ENCODE results near the gene ABR.

DNA sequence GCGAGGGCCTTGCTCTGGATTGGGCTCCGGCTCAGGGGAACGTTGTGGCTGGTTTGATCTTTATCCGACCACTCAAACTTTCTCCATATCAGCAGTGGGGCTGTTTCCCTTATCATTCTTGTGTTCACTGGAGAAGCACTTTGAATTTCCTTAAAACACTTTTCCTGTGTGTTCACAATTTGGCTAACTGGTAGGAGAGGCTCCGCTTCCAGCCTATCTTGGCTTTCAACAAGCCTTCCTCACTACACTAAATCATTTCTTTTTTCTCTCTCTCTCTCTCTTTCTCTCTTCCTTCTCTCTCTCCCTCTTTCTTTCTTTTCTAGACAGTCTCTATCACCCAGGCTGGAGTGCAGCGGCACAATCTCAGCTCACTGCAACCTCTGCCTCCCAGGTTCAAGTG lies 43.0 kb downstream of the ABR start:
- TF ChIP-seq, protein P1, sequence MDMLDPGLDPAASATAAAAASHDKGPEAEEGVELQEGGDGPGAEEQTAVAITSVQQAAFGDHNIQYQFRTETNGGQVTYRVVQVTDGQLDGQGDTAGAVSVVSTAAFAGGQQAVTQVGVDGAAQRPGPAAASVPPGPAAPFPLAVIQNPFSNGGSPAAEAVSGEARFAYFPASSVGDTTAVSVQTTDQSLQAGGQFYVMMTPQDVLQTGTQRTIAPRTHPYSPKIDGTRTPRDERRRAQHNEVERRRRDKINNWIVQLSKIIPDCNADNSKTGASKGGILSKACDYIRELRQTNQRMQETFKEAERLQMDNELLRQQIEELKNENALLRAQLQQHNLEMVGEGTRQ (IDR thresholded peaks at IDR 0.05) = no peak
- TF ChIP-seq PHF8 (IDR thresholded peaks at IDR 0.05; ENCODE audit: borderline replicate concordance, low read depth) = no peak
- TF ChIP-seq, protein P2, sequence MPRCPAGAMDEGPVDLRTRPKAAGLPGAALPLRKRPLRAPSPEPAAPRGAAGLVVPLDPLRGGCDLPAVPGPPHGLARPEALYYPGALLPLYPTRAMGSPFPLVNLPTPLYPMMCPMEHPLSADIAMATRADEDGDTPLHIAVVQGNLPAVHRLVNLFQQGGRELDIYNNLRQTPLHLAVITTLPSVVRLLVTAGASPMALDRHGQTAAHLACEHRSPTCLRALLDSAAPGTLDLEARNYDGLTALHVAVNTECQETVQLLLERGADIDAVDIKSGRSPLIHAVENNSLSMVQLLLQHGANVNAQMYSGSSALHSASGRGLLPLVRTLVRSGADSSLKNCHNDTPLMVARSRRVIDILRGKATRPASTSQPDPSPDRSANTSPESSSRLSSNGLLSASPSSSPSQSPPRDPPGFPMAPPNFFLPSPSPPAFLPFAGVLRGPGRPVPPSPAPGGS (IDR thresholded peaks at IDR 0.05) = no peak
- no peak for TF ChIP-seq EHF (CRISPR knock-in tag; IDR thresholded peaks at IDR 0.05)
- TF ChIP-seq, protein P3, sequence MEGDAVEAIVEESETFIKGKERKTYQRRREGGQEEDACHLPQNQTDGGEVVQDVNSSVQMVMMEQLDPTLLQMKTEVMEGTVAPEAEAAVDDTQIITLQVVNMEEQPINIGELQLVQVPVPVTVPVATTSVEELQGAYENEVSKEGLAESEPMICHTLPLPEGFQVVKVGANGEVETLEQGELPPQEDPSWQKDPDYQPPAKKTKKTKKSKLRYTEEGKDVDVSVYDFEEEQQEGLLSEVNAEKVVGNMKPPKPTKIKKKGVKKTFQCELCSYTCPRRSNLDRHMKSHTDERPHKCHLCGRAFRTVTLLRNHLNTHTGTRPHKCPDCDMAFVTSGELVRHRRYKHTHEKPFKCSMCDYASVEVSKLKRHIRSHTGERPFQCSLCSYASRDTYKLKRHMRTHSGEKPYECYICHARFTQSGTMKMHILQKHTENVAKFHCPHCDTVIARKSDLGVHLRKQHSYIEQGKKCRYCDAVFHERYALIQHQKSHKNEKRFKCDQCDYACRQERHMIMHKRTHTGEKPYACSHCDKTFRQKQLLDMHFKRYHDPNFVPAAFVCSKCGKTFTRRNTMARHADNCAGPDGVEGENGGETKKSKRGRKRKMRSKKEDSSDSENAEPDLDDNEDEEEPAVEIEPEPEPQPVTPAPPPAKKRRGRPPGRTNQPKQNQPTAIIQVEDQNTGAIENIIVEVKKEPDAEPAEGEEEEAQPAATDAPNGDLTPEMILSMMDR (IDR thresholded peaks at IDR 0.05) = no peak
- TF ChIP-seq BHLHE40 (IDR thresholded peaks at IDR 0.05; ENCODE audit: low read depth, low read length) = no peak
- TF ChIP-seq, protein P4, sequence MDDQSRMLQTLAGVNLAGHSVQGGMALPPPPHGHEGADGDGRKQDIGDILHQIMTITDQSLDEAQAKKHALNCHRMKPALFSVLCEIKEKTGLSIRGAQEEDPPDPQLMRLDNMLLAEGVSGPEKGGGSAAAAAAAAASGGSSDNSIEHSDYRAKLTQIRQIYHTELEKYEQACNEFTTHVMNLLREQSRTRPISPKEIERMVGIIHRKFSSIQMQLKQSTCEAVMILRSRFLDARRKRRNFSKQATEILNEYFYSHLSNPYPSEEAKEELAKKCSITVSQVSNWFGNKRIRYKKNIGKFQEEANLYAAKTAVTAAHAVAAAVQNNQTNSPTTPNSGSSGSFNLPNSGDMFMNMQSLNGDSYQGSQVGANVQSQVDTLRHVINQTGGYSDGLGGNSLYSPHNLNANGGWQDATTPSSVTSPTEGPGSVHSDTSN (IDR thresholded peaks at IDR 0.05) = no peak
